ENCODE data around the gene TRIM25.

TRIM25 gene

DNA sequence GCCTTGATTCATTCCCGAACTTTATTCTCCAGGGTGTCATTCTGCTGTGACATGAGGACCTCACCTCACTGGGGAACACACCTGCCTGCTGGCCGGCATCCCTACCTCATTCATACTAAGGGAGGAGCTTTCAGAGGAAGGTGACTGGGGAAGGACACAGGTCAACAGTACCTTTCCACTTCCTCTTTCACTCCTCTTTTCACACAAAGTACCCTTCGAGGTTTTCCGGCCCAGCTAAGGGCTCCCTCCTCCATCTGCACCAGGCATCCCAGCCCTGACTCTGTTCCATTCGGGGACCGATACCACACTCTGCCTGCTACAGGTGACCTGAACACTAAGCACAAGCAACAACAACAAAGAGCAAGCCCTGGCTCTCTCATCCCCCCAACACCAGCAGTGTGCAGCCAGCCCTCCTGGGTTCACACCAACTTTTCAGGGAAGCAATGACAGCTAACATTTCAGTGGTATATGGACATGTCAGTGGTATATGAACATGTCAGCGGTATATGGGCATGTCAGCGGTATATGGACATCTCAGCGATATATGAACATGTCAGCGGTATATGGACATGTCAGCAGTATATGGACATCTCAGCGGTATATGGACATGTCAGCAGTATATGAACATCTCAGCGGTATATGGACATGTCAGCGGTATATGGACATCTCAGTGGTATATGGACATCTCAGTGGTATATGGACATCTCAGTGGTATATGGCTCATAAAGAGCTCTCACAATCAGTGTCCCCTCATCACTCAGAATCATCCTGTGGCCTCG is 16.0 kb downstream of the TRIM25 start:
- no peak for TF ChIP-seq CTCF (IDR thresholded peaks at IDR 0.05)

DNA sequence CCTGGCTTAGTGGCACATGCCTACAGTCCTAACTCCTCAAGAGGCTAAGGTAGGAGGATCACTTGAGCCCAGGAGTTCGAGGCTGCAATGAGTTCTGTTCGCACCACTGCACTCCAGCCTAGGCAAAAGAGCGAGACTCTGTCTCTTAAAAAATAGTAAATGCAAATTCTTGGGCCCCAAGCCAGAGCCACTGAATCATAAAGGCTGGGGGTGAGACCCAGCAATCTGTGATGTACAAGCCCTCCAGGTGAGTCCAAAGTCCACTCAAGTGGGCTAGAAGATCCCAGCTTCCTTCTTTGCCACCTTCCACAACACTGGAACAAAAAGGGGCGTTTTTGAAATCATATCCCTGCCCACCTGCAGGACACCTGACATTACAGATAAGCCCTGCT is 16.9 kb downstream of the TRIM25 start:
- TF ChIP-seq CTCF (IDR thresholded peaks at IDR 0.05): no peak

DNA sequence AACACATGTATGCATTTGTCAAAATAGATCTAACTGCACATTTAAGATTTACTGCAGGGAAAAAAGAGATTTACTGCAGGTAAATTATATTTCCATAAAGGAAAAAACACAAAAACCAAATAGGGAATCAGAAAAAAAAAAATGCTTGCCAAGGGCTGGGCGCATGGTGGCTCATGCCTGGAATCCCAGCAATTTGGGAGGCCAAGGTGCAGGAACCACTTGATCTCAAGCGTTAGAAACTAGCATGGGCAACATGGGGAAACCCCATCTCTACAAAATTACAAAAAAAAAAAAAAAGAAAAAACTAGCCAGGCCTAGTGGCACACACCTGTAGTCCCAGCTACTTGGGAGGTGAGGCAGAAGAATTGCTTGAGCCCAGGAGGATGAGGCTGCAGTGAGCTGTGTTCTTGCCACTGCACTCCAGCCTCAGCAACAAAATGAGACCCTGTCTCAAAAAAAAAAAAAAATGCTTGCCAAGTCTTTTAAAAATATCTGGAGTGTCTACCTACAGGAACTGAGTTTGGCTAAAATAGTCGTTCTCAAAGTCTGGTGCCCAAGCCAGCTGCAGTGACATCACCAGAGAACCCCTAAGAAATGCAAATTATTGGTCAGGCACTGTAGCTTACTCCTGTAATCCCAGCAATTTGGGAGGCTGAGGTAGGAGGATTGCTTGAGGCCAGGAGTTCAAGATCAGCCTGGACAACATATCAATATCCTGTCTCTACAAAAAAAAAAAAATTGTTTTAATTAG is 17.5 kb downstream of the TRIM25 start:
- TF ChIP-seq CTCF (IDR thresholded peaks at IDR 0.05): no peak

GRCh38 chr17:56894859-56895455 is 18.9 kb downstream of the TRIM25 start:
- TF ChIP-seq CTCF (IDR thresholded peaks at IDR 0.05): no peak

- TF ChIP-seq CTCF (IDR thresholded peaks at IDR 0.05): no peak
These were observed 20.3 kb downstream of the TRIM25 start for GRCh38 chr17:56893503-56893902.

GRCh38 chr17:56892333-56892732 is 21.5 kb downstream of the TRIM25 start:
- no peak for TF ChIP-seq CTCF (IDR thresholded peaks at IDR 0.05)

GRCh38 chr17:56891751-56892150 is 22.1 kb downstream of the TRIM25 start:
- peak; percentile 33; the same call in 1 of the 2 replicates for TF ChIP-seq CTCF (IDR thresholded peaks at IDR 0.05)

Data from LNCAP (cell line).